Stimulated activated CD4-positive, alpha-beta T cell treated with anti-CD3 and anti-CD28 coated beads, Interleukin-1b, Interleukin-23, amount 100 ng/mL, for 24 hours (primary cell): ENCODE data around the gene FBXL13.
"Not testable (repeated sequence)": the region's sequence is repeated elsewhere in the genome, so short reads cannot be mapped to it uniquely, and the experiment has no call there.

Experiments used
- DNase-seq, 4 experiments: peaks; one replicate each; pipeline ENCODE4 v3.0.0-alpha.2; 2020; ENCODE audit warnings: low read depth in 4 of 4, low spot score in 1 of 4

The FBXL13 gene

GRCh38 chr7:103080923-103081322 lies 6.3 kb upstream of the FBXL13 start:
- no peak for DNase-seq

DNA sequence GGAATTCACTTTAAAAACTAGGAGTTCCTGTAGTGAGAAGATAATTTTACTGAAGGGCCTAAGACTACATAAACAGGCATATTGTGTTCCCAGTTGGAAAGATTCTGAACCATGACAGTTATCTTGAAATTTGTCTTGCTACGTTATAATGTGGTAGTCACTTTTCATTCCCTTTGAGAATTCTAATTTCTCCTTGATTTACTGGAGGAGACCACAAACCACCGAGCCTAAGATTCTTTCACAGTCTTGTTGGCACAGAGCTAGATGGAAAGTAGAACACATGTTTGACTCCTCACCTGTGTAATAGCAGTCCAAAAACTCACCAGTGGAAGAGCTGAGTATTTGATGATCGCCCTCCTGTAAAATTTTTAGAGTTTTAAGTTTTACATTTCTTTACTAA lies 5.2 kb upstream of the FBXL13 start:
- DNase-seq: no peak

DNA sequence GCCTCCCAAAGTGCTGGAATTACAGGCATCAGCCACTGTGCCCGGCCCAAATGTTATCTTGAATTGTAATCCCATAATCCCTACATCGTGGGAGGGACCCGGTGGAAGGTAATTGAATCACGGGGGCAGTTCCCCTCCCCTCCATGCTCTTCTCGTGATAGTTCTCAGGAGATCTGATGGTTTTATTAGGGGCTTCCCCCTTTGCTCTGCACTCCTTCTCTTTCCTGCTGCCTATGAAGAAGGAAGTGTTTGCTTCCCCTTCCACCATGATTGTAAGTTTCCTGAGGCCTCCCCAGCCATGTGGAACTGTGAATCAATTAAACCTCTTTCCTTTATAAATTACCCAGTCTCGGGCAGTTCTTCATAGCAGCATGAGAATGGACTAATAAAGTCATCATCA lies 3.6 kb upstream of the FBXL13 start:
- not testable (repeated sequence) for DNase-seq

- DNase-seq: no peak
Observed at GRCh38 chr7:103077318-103077717, 2.7 kb upstream of the FBXL13 start.

- DNase-seq: no peak
Observed at GRCh38 chr7:103076764-103077163, 2.2 kb upstream of the FBXL13 start.

DNA sequence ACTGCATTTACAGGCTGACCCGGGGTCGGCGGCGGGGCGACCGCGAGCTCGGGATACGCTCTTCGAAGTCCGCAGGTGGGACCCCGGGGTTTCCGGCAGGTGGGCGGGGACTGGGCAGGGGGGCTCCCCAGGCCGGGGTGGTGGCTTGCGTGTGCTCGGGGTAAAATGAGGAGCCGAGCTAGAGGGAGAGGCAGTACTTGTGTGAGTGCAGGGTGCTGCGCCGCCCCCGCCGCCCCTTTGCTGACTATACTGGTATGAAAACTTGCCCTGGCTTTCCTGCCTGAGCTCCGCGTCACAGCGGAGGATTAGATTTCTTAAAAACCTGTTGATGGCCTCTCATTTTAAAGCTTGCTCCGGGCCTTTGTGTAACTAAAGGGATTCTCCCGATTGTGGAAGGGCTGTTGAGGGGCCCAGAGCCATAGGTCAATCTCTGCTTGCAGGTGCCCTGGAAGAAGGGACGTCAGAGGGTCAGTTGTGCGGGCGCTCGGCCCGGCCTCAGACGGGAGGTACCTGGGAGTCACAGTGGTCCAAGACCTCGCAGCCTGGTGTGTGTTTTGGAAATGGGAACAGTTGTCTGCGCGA lies 832 bp upstream of the FBXL13 start:
- DNase-seq: peak; percentile 54 to 73 (median 68)

- DNase-seq: no peak
Observed at GRCh38 chr7:103073989-103074518, 542 bp downstream of the FBXL13 start.

GRCh38 chr7:103071000-103071399 lies 3.6 kb downstream of the FBXL13 start:
- no peak for DNase-seq

GRCh38 chr7:103068414-103069403 lies 5.9 kb downstream of the FBXL13 start:
- no peak for DNase-seq

GRCh38 chr7:103065667-103066066 lies 8.9 kb downstream of the FBXL13 start:
- DNase-seq: peak in 1 of 4 experiments; percentile 28

GRCh38 chr7:103063895-103064294 lies 10.7 kb downstream of the FBXL13 start:
- DNase-seq: no peak

GRCh38 chr7:103059471-103059870 lies 15.1 kb downstream of the FBXL13 start:
- DNase-seq: no peak

GRCh38 chr7:103058122-103058521 lies 16.5 kb downstream of the FBXL13 start:
- no peak for DNase-seq

GRCh38 chr7:103056006-103056405 lies 18.6 kb downstream of the FBXL13 start:
- DNase-seq: not testable (repeated sequence)

GRCh38 chr7:103051519-103051918 lies 23.1 kb downstream of the FBXL13 start:
- DNase-seq: no peak

DNA sequence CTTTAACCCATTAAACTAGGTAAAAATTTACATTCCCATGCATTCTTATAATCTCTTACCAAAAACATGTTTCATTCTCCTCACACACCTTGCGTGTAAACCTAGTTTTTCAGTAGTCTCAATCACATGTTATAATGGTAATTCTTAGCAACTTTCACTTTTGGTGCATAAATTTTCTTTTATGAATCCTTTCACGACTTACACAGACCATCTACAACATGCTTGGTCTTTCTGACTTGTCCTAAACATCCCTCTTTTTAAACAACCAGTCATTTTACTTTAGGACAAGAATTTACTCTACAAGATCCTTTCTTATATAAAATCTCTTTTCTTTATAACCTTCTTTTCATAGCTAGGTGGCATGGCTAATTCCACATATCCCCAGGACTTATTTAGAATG lies 25.8 kb downstream of the FBXL13 start:
- no peak for DNase-seq

DNA sequence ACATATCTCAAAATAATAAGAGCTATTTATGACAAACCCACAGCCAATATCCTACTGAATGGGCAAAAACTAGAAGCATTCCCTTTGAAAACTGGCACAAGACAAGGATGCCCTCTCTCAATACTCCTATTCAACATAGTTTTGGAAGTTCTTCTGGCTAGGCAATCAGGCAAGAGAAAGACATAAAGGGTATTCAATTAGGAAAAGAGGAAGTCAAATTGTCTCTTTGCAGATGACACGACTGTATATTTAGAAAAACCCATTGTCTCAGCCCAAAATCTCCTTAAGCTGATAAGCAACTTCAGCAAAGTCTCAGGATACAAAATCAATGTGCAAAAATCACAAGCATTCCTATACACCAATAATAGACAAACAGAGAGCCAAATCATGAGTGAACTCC lies 32.8 kb downstream of the FBXL13 start:
- DNase-seq: not testable (repeated sequence)

DNA sequence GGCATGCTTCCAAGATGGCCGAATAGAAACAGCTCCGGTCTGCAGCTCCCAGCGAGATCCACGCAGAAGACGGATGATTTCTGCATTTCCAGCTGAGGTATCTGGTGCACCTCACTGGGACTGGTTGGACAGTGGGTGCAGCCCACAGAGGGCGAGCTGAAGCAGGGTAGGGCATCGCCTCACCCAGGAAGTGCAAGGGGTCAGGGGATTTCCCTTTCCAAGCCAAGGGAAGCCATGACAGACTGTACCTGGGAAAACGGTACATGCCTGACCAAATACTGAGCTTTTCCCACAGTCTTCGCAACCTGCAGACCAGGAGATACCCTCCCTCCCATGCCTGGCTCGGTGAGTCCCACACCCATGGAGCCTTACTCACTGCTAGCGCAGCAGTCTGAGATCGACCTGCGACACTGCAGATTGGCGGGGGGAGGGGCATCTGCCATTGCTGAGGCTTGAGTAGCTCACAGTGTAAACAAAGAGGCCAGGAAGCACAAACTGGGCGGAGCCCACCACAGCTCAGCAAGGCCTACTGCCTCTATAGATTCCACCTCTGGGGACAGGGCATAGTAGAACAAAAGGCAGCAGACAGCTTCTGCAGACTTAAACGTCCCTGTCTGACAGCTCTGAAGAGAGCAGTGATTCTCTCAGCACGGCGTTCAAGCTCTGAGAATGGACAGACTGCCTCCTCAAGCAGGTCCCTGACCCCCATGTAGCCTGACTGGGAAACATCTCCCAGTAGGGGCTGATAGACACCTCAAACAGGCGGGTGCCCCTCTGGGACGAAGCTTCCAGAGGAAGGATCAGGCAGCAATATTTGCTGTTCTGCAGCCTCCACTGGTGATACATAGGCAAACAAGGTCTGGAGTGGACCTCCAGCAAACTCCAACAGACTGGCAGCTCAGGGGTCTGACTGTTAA lies 36.5 kb downstream of the FBXL13 start:
- DNase-seq: not testable (repeated sequence)

GRCh38 chr7:103037476-103037822 lies 37.1 kb downstream of the FBXL13 start:
- no peak for DNase-seq

- not testable (repeated sequence) for DNase-seq
Observed at GRCh38 chr7:103034318-103034717, 40.3 kb downstream of the FBXL13 start.

DNA sequence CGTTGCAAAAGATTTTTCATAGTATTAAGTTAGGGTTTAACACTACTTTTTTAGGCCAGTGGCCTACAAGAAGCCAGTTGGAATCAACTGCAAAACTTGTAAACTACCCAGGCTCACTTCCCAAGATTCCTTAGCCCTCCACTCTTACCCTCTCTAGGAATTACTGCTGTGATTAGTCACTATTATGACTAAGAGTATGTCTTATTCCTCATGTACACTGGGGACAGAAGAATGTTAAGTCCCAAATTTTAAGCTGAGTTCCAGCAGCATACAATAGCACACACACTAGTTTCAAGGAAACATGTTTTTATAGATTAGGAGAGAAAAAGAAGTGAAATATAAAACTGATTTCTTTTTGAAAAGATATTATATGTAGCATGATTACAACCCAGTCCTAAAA lies 42.8 kb downstream of the FBXL13 start:
- DNase-seq: no peak
